Activated T-helper 9 cell treated with anti-CD3 and anti-CD28 coated beads, Interleukin-2, amount 50 U/mL, for 16 hours (primary cell): ENCODE measurements around the gene MAGEB16.

Experiments used
- DNase-seq: peaks from one replicate; pipeline ENCODE4 v3.0.0-alpha.2; 2020; ENCODE audit warnings: low read depth

Gene MAGEB16

GRCh38 chrX:35798042-35798441, at the start of gene MAGEB16:
MAGEB16 (plus strand) TSS chrX:35798342; CDS start chrX:35802197, 3,855 bp downstream.
- DNase-seq = no peak

- DNase-seq = no peak
Observed at GRCh38 chrX:35773958-35774564, 24.1 kb upstream of the MAGEB16 start.

- DNase-seq = no peak
Observed at GRCh38 chrX:35785075-35785474, 13.1 kb upstream of the MAGEB16 start.

GRCh38 chrX:35786271-35786670, 11.9 kb upstream of the MAGEB16 start:
- no peak for DNase-seq

- no peak for DNase-seq
Observed at GRCh38 chrX:35787867-35788266, 10.3 kb upstream of the MAGEB16 start.

GRCh38 chrX:35800474-35800873, 2.3 kb downstream of the MAGEB16 start:
- DNase-seq = no peak

GRCh38 chrX:35809781-35810180, 11.6 kb downstream of the MAGEB16 start:
- no peak for DNase-seq

GRCh38 chrX:35819241-35819640, 21.1 kb downstream of the MAGEB16 start:
- DNase-seq = no peak

GRCh38 chrX:35826503-35826902, 28.4 kb downstream of the MAGEB16 start:
- DNase-seq = no peak

GRCh38 chrX:35829501-35829900, 31.4 kb downstream of the MAGEB16 start:
- no peak for DNase-seq

- no peak for DNase-seq
Observed at GRCh38 chrX:35841872-35842271, 43.7 kb downstream of the MAGEB16 start.

- no peak for DNase-seq
Observed at GRCh38 chrX:35842674-35843073, 44.5 kb downstream of the MAGEB16 start.

- DNase-seq = no peak
Observed at GRCh38 chrX:35847736-35848135, 49.6 kb downstream of the MAGEB16 start.
